BE2C (cell line): ENCODE measurements around the gene MAP2K7.

ENCODE experiments used
- DNase-seq: peaks from one replicate; pipeline ENCODE4 v3.0.0-alpha.2; 2020
- H3K27me3 ChIP-seq: fragments of 250-450 bp; sonication (Bioruptor Pico); 2 replicates; pipeline ENCODE4 v1.5.1; 2020; ENCODE audit warnings: mild to moderate bottlenecking
- H3K36me3 ChIP-seq: fragments of 250-450 bp; sonication (Bioruptor Pico); 2 replicates; pipeline ENCODE4 v1.5.1; 2020; ENCODE audit warnings: mild to moderate bottlenecking
- H3K4me1 ChIP-seq: fragments of 250-450 bp; sonication (Bioruptor Pico); 2 replicates; pipeline ENCODE4 v1.5.1; 2020
- H3K4me3 ChIP-seq: 2 replicates; pipeline ENCODE4 v1.5.1; 2011; ENCODE audit warnings: low read depth, low read length
- H3K9me3 ChIP-seq: fragments of 250-450 bp; sonication (Bioruptor Pico); 2 replicates; pipeline ENCODE4 v1.5.1; 2020
- CTCF ChIP-seq: IDR thresholded peaks from 2 replicates; pipeline ENCODE4 v1.5.1; 2012; ENCODE audit warnings: mild to moderate bottlenecking, low read depth, low read length

MAP2K7 gene

GRCh38 chr19:7869910-7870511 is 33.7 kb upstream of the MAP2K7 start:
- no peaks in the 10 kb centered on the region for H3K9me3 ChIP-seq
- no peaks in the 10 kb centered on the region for H3K36me3 ChIP-seq
- no peak overlapping the region for H3K4me3 ChIP-seq
- peak; percentile 76 for DNase-seq
- peaks cover 11% of the 10 kb centered on the region for H3K27me3 ChIP-seq
- peaks cover 3% of the 10 kb centered on the region; the same call in 1 of the 2 replicates for H3K4me1 ChIP-seq
- no peak for TF ChIP-seq CTCF

GRCh38 chr19:7870571-7871436 is 32.9 kb upstream of the MAP2K7 start:
- Histone ChIP-seq H3K36me3 (no peaks in the 10 kb centered on the region), H3K9me3 (no peaks in the 10 kb centered on the region), H3K4me3 (no peak overlapping the region; the same call in 1 of the 2 replicates), H3K4me1 (peaks cover 3% of the 10 kb centered on the region; the same call in 1 of the 2 replicates), H3K27me3 (peaks cover 11% of the 10 kb centered on the region)
- peak; percentile 81 for DNase-seq
- TF ChIP-seq CTCF: no peak

GRCh38 chr19:7871437-7872305 is 32.0 kb upstream of the MAP2K7 start:
- peaks cover 3% of the 10 kb centered on the region; the same call in 1 of the 2 replicates for H3K4me1 ChIP-seq
- peaks cover 11% of the 10 kb centered on the region for H3K27me3 ChIP-seq
- DNase-seq: peak; percentile 98
- H3K36me3 ChIP-seq: no peaks in the 10 kb centered on the region
- peak overlapping the region; percentile 52 for H3K4me3 ChIP-seq
- TF ChIP-seq CTCF: no peak
- H3K9me3 ChIP-seq: no peaks in the 10 kb centered on the region

GRCh38 chr19:7872306-7873204 is 31.1 kb upstream of the MAP2K7 start:
- H3K27me3 ChIP-seq: peaks cover 11% of the 10 kb centered on the region
- no peak overlapping the region for H3K4me3 ChIP-seq
- H3K9me3 ChIP-seq: no peaks in the 10 kb centered on the region
- H3K4me1 ChIP-seq: peaks cover 3% of the 10 kb centered on the region; the same call in 1 of the 2 replicates
- TF ChIP-seq CTCF: no peak
- no peaks in the 10 kb centered on the region for H3K36me3 ChIP-seq
- no peak for DNase-seq

GRCh38 chr19:7873304-7874075 is 30.2 kb upstream of the MAP2K7 start:
- no peak for DNase-seq
- H3K4me3 ChIP-seq: peak overlapping the region; percentile 66

More at GRCh38 chr19:7873304-7874075, 30.2 kb upstream of the MAP2K7 start:
- Histone ChIP-seq H3K4me1 (peaks cover 3% of the 10 kb centered on the region; the same call in 1 of the 2 replicates), H3K36me3 (no peaks in the 10 kb centered on the region), H3K9me3 (no peaks in the 10 kb centered on the region), H3K27me3 (peaks cover 11% of the 10 kb centered on the region)
- TF ChIP-seq CTCF: no peak
